WI38 (cell line): Measurements from ENCODE around the gene ZNF367.

Source experiments
- H3K4me3 ChIP-seq: 2 replicates; pipeline ENCODE4 v1.5.1; 2011; ENCODE audit warnings: low read depth, mild to moderate bottlenecking, control low read depth, low read length
- CTCF ChIP-seq: IDR thresholded peaks from 2 replicates; pipeline ENCODE4 v1.5.1; 2012; ENCODE audit warnings: low read depth, mild to moderate bottlenecking, control low read depth, low read length

ZNF367 gene

GRCh38 chr9:96340707-96341106, 77.5 kb downstream of the ZNF367 start:
- H3K4me3 ChIP-seq: no peak overlapping the region

GRCh38 chr9:96338299-96338698, 79.9 kb downstream of the ZNF367 start:
- H3K4me3 ChIP-seq: no peak overlapping the region
- TF ChIP-seq CTCF: no peak

More at GRCh38 chr9:96340707-96341106, 77.5 kb downstream of the ZNF367 start:
- no peak for TF ChIP-seq CTCF
